Gastroesophageal sphincter (tissue), 3 donors: ENCODE data around the gene SLC26A8.

ENCODE experiments used
- EP300 ChIP-seq: sonication (generic); formaldehyde crosslinking; IDR thresholded peaks from one replicate; pipeline ENCODE4 v1.6.1; 2017; ENCODE audit warnings: antibody characterized with exemption, mild to moderate bottlenecking
- POLR2A ChIP-seq, 2 donors: fragments of 450-650 bp; IDR thresholded peaks; one replicate each; pipeline ENCODE4 v1.6.1; 2017; ENCODE audit warnings: antibody characterized with exemption in 2 of 2, mild to moderate bottlenecking in 2 of 2, moderate library complexity in 1 of 2
- POLR2AphosphoS5 ChIP-seq: sonication (generic); formaldehyde crosslinking; IDR thresholded peaks from one replicate; pipeline ENCODE4 v1.6.1; 2017; ENCODE audit warnings: antibody characterized with exemption
- TF ChIP-seq, protein P1 (sequence below), 4 experiments: fragments of 200-600 bp in 2 of 4; fragments of 450-650 bp in 2 of 4; sonication (generic) in 1 of 4; IDR thresholded peaks; one replicate each; pipeline ENCODE4 v1.5.1; 2017 to 2019; ENCODE audit warnings: antibody characterized with exemption in 4 of 4, mild to moderate bottlenecking in 2 of 4, moderate library complexity in 2 of 4

GRCh38 chr6:36035225-36035624 lies 10.8 kb upstream of the SLC26A8 start:
- TF ChIP-seq, protein P1, sequence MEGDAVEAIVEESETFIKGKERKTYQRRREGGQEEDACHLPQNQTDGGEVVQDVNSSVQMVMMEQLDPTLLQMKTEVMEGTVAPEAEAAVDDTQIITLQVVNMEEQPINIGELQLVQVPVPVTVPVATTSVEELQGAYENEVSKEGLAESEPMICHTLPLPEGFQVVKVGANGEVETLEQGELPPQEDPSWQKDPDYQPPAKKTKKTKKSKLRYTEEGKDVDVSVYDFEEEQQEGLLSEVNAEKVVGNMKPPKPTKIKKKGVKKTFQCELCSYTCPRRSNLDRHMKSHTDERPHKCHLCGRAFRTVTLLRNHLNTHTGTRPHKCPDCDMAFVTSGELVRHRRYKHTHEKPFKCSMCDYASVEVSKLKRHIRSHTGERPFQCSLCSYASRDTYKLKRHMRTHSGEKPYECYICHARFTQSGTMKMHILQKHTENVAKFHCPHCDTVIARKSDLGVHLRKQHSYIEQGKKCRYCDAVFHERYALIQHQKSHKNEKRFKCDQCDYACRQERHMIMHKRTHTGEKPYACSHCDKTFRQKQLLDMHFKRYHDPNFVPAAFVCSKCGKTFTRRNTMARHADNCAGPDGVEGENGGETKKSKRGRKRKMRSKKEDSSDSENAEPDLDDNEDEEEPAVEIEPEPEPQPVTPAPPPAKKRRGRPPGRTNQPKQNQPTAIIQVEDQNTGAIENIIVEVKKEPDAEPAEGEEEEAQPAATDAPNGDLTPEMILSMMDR (IDR thresholded peaks at IDR 0.05), result no peak
- TF ChIP-seq EP300 (no peak), POLR2AphosphoS5 (no peak), POLR2A (IDR thresholded peaks at IDR 0.05) (no peak)
